HEK293 (cell line): ENCODE data around the gene HMX2.

ENCODE experiments used
- GLI4 ChIP-seq: fragments of 450-650 bp; formaldehyde crosslinking; IDR thresholded peaks from 2 replicates; pipeline ENCODE4 v1.5.1; 2016; ENCODE audit warnings: missing biosample characterization, missing genetic modification characterization
- IKZF3 ChIP-seq: fragments of 450-650 bp; IDR thresholded peaks from 2 replicates; pipeline ENCODE4 v1.5.0; 2018; ENCODE audit warnings: missing biosample characterization, mild to moderate bottlenecking, missing genetic modification characterization, moderate library complexity
- KLF10 ChIP-seq: fragments of 450-650 bp; IDR thresholded peaks from 2 replicates; pipeline ENCODE4 v1.5.1; 2018; ENCODE audit warnings: missing biosample characterization, mild to moderate bottlenecking, missing genetic modification characterization
- KLF8 ChIP-seq: fragments of 450-650 bp; formaldehyde crosslinking; IDR thresholded peaks from 2 replicates; pipeline ENCODE4 v1.5.1; 2016; ENCODE audit warnings: missing biosample characterization, missing genetic modification characterization
- MEIS1 ChIP-seq: sonication (generic); formaldehyde crosslinking; IDR thresholded peaks from 2 replicates; pipeline ENCODE4 v1.8.1; 2022; ENCODE audit warnings: missing genetic modification reagents, mild to moderate bottlenecking, borderline replicate concordance
- REPIN1 ChIP-seq: fragments of 450-650 bp; formaldehyde crosslinking; IDR thresholded peaks from 2 replicates; pipeline ENCODE4 v1.5.1; 2017; ENCODE audit warnings: missing biosample characterization, missing genetic modification characterization, low read depth
- ZBTB20 ChIP-seq: fragments of 450-650 bp; formaldehyde crosslinking; IDR thresholded peaks from 2 replicates; pipeline ENCODE4 v1.5.1; 2016; ENCODE audit warnings: missing biosample characterization, missing genetic modification characterization
- ZBTB48 ChIP-seq: fragments of 450-650 bp; formaldehyde crosslinking; IDR thresholded peaks from 2 replicates; pipeline ENCODE4 v1.5.1; 2016; ENCODE audit warnings: missing biosample characterization, missing genetic modification characterization
- ZFHX2 ChIP-seq: fragments of 450-650 bp; formaldehyde crosslinking; conservative IDR thresholded peaks from 2 replicates; pipeline ENCODE4 v1.5.1; 2016; ENCODE audit warnings: missing biosample characterization, missing genetic modification characterization
- ZFP37 ChIP-seq: fragments of 450-650 bp; formaldehyde crosslinking; IDR thresholded peaks from 2 replicates; pipeline ENCODE4 v1.5.1; 2016; ENCODE audit warnings: missing biosample characterization, missing genetic modification characterization
- ZNF174 ChIP-seq: fragments of 450-650 bp; formaldehyde crosslinking; IDR thresholded peaks from 2 replicates; pipeline ENCODE4 v1.5.0; 2017; ENCODE audit warnings: missing biosample characterization, mild to moderate bottlenecking, missing genetic modification characterization
- ZNF175 ChIP-seq: fragments of 450-650 bp; formaldehyde crosslinking; IDR thresholded peaks from 2 replicates; pipeline ENCODE4 v1.5.1; 2016; ENCODE audit warnings: missing biosample characterization, missing genetic modification characterization
- ZNF18 ChIP-seq: fragments of 450-650 bp; formaldehyde crosslinking; IDR thresholded peaks from 2 replicates; pipeline ENCODE4 v1.5.1; 2016; ENCODE audit warnings: missing biosample characterization, missing genetic modification characterization
- ZNF211 ChIP-seq: fragments of 450-650 bp; formaldehyde crosslinking; IDR thresholded peaks from 2 replicates; pipeline ENCODE4 v1.5.1; 2016; ENCODE audit warnings: low read depth, missing biosample characterization, missing genetic modification characterization
- ZNF292 ChIP-seq: fragments of 450-650 bp; formaldehyde crosslinking; IDR thresholded peaks from 2 replicates; pipeline ENCODE4 v1.5.1; 2016; ENCODE audit warnings: low read depth, missing biosample characterization, missing genetic modification characterization, borderline replicate concordance
- ZNF350 ChIP-seq: fragments of 450-650 bp; formaldehyde crosslinking; IDR thresholded peaks from 2 replicates; pipeline ENCODE4 v1.5.0; 2017; ENCODE audit warnings: missing biosample characterization, mild to moderate bottlenecking, missing genetic modification characterization
- ZNF544 ChIP-seq: fragments of 450-650 bp; formaldehyde crosslinking; IDR thresholded peaks from 2 replicates; pipeline ENCODE4 v1.5.0; 2017; ENCODE audit warnings: missing biosample characterization, missing genetic modification characterization
- ZNF549 ChIP-seq: fragments of 450-650 bp; IDR thresholded peaks from 2 replicates; pipeline ENCODE4 v1.5.1; 2018; ENCODE audit warnings: missing biosample characterization, missing genetic modification characterization, mild to moderate bottlenecking, inconsistent platforms, moderate library complexity
- ZNF639 ChIP-seq: fragments of 450-650 bp; formaldehyde crosslinking; IDR thresholded peaks from 2 replicates; pipeline ENCODE4 v1.5.1; 2016; ENCODE audit warnings: missing biosample characterization, missing genetic modification characterization
- ZNF658 ChIP-seq: fragments of 450-650 bp; formaldehyde crosslinking; IDR thresholded peaks from 2 replicates; pipeline ENCODE4; 2016; ENCODE audit warnings: missing biosample characterization, missing genetic modification characterization
- ZNF664 ChIP-seq: fragments of 450-650 bp; formaldehyde crosslinking; IDR thresholded peaks from 2 replicates; pipeline ENCODE4 v1.5.1; 2016; ENCODE audit warnings: missing biosample characterization, missing genetic modification characterization
- ZNF677 ChIP-seq: fragments of 450-650 bp; IDR thresholded peaks from 2 replicates; pipeline ENCODE4 v1.5.0; 2018; ENCODE audit warnings: missing biosample characterization, mild to moderate bottlenecking, missing genetic modification characterization, moderate library complexity
- ZNF777 ChIP-seq: fragments of 450-650 bp; formaldehyde crosslinking; IDR thresholded peaks from 2 replicates; pipeline ENCODE4 v1.5.1; 2017; ENCODE audit warnings: missing biosample characterization, missing genetic modification characterization, borderline replicate concordance
- ZNF830 ChIP-seq: fragments of 450-650 bp; IDR thresholded peaks from 2 replicates; pipeline ENCODE4 v1.5.0; 2018; ENCODE audit warnings: missing biosample characterization, missing genetic modification characterization, low read depth, mild to moderate bottlenecking, moderate library complexity
- TF ChIP-seq, protein P1 (sequence below): fragments of 450-650 bp; formaldehyde crosslinking; IDR thresholded peaks from 2 replicates; pipeline ENCODE4 v1.5.1; 2016; ENCODE audit warnings: missing biosample characterization, missing genetic modification characterization
- TF ChIP-seq, protein P2 (sequence below): fragments of 450-650 bp; formaldehyde crosslinking; IDR thresholded peaks from 2 replicates; pipeline ENCODE4 v1.5.1; 2016; ENCODE audit warnings: missing biosample characterization, missing genetic modification characterization
- TF ChIP-seq, protein P3 (sequence below): fragments of 450-650 bp; formaldehyde crosslinking; IDR thresholded peaks from 2 replicates; pipeline ENCODE4 v1.5.1; 2017; ENCODE audit warnings: missing biosample characterization, mild to moderate bottlenecking, missing genetic modification characterization, moderate library complexity
- TF ChIP-seq, protein P4 (sequence below): fragments of 450-650 bp; formaldehyde crosslinking; IDR thresholded peaks from 2 replicates; pipeline ENCODE4 v1.5.1; 2017; ENCODE audit warnings: missing biosample characterization, missing genetic modification characterization
- TF ChIP-seq, protein P5 (sequence below): fragments of 450-650 bp; formaldehyde crosslinking; IDR thresholded peaks from 2 replicates; pipeline ENCODE4 v1.5.1; 2016; ENCODE audit warnings: missing biosample characterization, missing genetic modification characterization

Gene HMX2

GRCh38 chr10:123135415-123136141, 12.4 kb upstream of the HMX2 start, which contains the start of gene HMX3 (continued):
- TF ChIP-seq, protein P1, sequence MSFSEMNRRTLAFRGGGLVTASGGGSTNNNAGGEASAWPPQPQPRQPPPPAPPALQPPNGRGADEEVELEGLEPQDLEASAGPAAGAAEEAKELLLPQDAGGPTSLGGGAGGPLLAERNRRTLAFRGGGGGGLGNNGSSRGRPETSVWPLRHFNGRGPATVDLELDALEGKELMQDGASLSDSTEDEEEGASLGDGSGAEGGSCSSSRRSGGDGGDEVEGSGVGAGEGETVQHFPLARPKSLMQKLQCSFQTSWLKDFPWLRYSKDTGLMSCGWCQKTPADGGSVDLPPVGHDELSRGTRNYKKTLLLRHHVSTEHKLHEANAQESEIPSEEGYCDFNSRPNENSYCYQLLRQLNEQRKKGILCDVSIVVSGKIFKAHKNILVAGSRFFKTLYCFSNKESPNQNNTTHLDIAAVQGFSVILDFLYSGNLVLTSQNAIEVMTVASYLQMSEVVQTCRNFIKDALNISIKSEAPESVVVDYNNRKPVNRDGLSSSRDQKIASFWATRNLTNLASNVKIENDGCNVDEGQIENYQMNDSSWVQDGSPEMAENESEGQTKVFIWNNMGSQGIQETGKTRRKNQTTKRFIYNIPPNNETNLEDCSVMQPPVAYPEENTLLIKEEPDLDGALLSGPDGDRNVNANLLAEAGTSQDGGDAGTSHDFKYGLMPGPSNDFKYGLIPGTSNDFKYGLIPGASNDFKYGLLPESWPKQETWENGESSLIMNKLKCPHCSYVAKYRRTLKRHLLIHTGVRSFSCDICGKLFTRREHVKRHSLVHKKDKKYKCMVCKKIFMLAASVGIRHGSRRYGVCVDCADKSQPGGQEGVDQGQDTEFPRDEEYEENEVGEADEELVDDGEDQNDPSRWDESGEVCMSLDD (tag by site-specific recombination) = no peak
- TF ChIP-seq, protein P2, sequence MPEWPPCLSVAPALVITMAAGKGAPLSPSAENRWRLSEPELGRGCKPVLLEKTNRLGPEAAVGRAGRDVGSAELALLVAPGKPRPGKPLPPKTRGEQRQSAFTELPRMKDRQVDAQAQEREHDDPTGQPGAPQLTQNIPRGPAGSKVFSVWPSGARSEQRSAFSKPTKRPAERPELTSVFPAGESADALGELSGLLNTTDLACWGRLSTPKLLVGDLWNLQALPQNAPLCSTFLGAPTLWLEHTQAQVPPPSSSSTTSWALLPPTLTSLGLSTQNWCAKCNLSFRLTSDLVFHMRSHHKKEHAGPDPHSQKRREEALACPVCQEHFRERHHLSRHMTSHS = no peak
- TF ChIP-seq ZNF211 (tag by site-specific recombination) = no peak
- TF ChIP-seq ZNF658 = no peak
- no peak; the same call in 1 of the 2 replicates for TF ChIP-seq KLF8 (tag by site-specific recombination)
- no peak for TF ChIP-seq ZNF18
- TF ChIP-seq ZFP37 (tag by site-specific recombination) = 0 out of 2 replicates have a peak, but pooled peaks have one; percentile 41
- TF ChIP-seq ZNF664 = no peak
- TF ChIP-seq ZNF549 = no peak
- TF ChIP-seq ZNF677 = no peak
- TF ChIP-seq ZNF777 (tag by site-specific recombination) = no peak
- TF ChIP-seq ZNF639 (tag by site-specific recombination) = no peak
- TF ChIP-seq ZNF544 = no peak
- peak; percentile 85 for TF ChIP-seq ZFHX2 (tag by site-specific recombination)
- TF ChIP-seq ZNF174 (tag by site-specific recombination) = no peak
- peak; percentile 28; the same call in 1 of the 2 replicates for TF ChIP-seq ZBTB48 (tag by site-specific recombination)
- TF ChIP-seq GLI4 (tag by site-specific recombination) = no peak
- no peak for TF ChIP-seq ZNF830 (tag by site-specific recombination)
- TF ChIP-seq, protein P3, sequence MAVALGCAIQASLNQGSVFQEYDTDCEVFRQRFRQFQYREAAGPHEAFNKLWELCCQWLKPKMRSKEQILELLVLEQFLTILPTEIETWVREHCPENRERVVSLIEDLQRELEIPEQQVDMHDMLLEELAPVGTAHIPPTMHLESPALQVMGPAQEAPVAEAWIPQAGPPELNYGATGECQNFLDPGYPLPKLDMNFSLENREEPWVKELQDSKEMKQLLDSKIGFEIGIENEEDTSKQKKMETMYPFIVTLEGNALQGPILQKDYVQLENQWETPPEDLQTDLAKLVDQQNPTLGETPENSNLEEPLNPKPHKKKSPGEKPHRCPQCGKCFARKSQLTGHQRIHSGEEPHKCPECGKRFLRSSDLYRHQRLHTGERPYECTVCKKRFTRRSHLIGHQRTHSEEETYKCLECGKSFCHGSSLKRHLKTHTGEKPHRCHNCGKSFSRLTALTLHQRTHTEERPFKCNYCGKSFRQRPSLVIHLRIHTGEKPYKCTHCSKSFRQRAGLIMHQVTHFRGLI (tag by site-specific recombination) = no peak
- no peak for TF ChIP-seq REPIN1 (tag by site-specific recombination)
- peak; percentile 50; the same call in 1 of the 2 replicates for TF ChIP-seq ZBTB20 (tag by site-specific recombination)
- TF ChIP-seq, protein P4, sequence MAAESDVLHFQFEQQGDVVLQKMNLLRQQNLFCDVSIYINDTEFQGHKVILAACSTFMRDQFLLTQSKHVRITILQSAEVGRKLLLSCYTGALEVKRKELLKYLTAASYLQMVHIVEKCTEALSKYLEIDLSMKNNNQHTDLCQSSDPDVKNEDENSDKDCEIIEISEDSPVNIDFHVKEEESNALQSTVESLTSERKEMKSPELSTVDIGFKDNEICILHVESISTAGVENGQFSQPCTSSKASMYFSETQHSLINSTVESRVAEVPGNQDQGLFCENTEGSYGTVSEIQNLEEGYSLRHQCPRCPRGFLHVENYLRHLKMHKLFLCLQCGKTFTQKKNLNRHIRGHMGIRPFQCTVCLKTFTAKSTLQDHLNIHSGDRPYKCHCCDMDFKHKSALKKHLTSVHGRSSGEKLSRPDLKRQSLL (tag by site-specific recombination) = no peak
- TF ChIP-seq KLF10 = no peak
- no peak for TF ChIP-seq IKZF3 (tag by site-specific recombination)
- TF ChIP-seq, protein P5, sequence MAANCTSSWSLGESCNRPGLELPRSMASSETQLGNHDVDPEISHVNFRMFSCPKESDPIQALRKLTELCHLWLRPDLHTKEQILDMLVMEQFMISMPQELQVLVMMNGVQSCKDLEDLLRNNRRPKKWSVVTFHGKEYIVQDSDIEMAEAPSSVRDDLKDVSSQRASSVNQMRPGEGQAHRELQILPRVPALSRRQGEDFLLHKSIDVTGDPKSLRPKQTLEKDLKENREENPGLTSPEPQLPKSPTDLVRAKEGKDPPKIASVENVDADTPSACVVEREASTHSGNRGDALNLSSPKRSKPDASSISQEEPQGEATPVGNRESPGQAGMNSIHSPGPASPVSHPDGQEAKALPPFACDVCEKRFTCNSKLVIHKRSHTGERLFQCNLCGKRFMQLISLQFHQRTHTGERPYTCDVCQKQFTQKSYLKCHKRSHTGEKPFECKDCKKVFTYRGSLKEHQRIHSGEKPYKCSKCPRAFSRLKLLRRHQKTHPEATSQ = no peak
- TF ChIP-seq ZNF292 (tag by site-specific recombination) = no peak
- TF ChIP-seq ZNF175 = no peak
- TF ChIP-seq ZNF350 (tag by site-specific recombination) = no peak
- no peak for TF ChIP-seq MEIS1
